GM12891 (cell line): Measurements from ENCODE around the gene KRTAP10-7.

Source experiments
- POLR2A ChIP-seq: IDR thresholded peaks from 2 replicates; pipeline ENCODE4 v1.6.1; 2011; ENCODE audit warnings: low read depth, low read length, control low read depth
- POLR2AphosphoS5 ChIP-seq: IDR thresholded peaks from 2 replicates; pipeline ENCODE4 v1.6.1; 2011; ENCODE audit warnings: low read depth, low read length, control low read depth
- TAF1 ChIP-seq: IDR thresholded peaks from 2 replicates; pipeline ENCODE4 v1.6.1; 2011; ENCODE audit warnings: low read depth, low read length, control low read depth

GRCh38 chr21:44556879-44557278 is 43.5 kb upstream of the KRTAP10-7 start:
- no peak for TF ChIP-seq POLR2AphosphoS5
- TF ChIP-seq POLR2A: no peak
- TF ChIP-seq TAF1: no peak
